22Rv1 (cell line): Measurements from ENCODE around the gene CLIC3.

Experiments used
- ZFX ChIP-seq: fragments of 450-650 bp; IDR thresholded peaks from 2 replicates; pipeline ENCODE4 v1.6.1; 2017; ENCODE audit warnings: antibody characterized with exemption, borderline replicate concordance
- TF ChIP-seq, protein P1 (sequence below): fragments of 450-650 bp; IDR thresholded peaks from 2 replicates; pipeline ENCODE4 v1.5.1; 2017; ENCODE audit warnings: mild to moderate bottlenecking

GRCh38 chr9:136951541-136952320, 44.6 kb downstream of the CLIC3 start, which contains the start of gene LCN12:
- TF ChIP-seq, protein P1, sequence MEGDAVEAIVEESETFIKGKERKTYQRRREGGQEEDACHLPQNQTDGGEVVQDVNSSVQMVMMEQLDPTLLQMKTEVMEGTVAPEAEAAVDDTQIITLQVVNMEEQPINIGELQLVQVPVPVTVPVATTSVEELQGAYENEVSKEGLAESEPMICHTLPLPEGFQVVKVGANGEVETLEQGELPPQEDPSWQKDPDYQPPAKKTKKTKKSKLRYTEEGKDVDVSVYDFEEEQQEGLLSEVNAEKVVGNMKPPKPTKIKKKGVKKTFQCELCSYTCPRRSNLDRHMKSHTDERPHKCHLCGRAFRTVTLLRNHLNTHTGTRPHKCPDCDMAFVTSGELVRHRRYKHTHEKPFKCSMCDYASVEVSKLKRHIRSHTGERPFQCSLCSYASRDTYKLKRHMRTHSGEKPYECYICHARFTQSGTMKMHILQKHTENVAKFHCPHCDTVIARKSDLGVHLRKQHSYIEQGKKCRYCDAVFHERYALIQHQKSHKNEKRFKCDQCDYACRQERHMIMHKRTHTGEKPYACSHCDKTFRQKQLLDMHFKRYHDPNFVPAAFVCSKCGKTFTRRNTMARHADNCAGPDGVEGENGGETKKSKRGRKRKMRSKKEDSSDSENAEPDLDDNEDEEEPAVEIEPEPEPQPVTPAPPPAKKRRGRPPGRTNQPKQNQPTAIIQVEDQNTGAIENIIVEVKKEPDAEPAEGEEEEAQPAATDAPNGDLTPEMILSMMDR, result no peak
- no peak for TF ChIP-seq ZFX
